Measurements from ENCODE around the gene EIF4G1.

The EIF4G1 gene

GRCh38 chr3:184291738-184292445 is 22.5 kb upstream of the EIF4G1 start:
- WGBS, 2 donors (ENCODE audit: extremely low coverage in 2 of 2, insufficient read length in 2 of 2, insufficient replicate concordance in 1 of 2) = no CpG with 5 or more reads among the region's 21 CpGs
- no peak overlapping the region for H3K4me2 ChIP-seq (ENCODE audit: insufficient read depth, low read length, poor library complexity, severe bottlenecking)

DNA sequence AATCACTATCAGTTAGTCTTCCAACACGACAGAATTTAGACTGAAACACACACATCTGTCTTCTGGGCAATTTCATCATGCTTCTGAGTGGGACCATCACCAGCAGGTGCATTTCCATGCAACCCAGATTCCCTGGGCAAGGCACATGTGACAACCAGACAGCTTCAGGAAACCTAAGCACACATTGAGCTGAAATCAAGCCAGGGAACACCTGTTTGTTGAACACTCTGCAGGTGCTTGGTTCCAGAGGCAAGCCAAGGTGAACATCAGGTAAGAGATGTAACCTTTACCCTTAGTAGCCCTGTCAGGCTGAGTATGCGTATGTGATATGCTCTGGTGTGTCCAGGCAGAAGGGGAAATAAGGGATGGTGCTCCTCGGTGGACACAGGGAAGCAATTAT is 18.6 kb upstream of the EIF4G1 start:
- Histone ChIP-seq H2AFZ (ENCODE audit: low read length) (no peak overlapping the region), H2BK120ac (ENCODE audit: low read depth, low read length) (no peak overlapping the region), H3K4me2 (ENCODE audit: insufficient read depth, low read length, poor library complexity, severe bottlenecking) (no peak overlapping the region), H2BK15ac (ENCODE audit: low read length) (no peak overlapping the region), H2AK5ac (ENCODE audit: low read depth, low read length) (no peak overlapping the region), H3K4me3 (ENCODE audit: low read length in 2 of 2) (no peak overlapping the region), H3K9me3 (replicated peaks in 1 of 2; ENCODE audit: control insufficient read depth in 2 of 2, insufficient read depth in 1 of 2, low read depth in 1 of 2, low read length in 2 of 2) (no peaks in the 10 kb centered on the region), H3K27me3 (ENCODE audit: control insufficient read depth in 3 of 3, insufficient read depth in 3 of 3, low read depth in 1 of 3, low read length in 3 of 3) (peaks cover 0 to 43% (median 0%) of the 10 kb centered on the region in 3 experiments), H3K9ac (ENCODE audit: low read depth, low read length, poor library complexity) (no peak overlapping the region), H3K14ac (ENCODE audit: low read length) (no peak overlapping the region), H2BK5ac (ENCODE audit: low read length) (no peak overlapping the region), H3K18ac (ENCODE audit: low read length) (no peak overlapping the region), H4K91ac (ENCODE audit: low read depth, low read length, poor library complexity) (no peak overlapping the region), H3K23ac (ENCODE audit: low read depth, low read length, poor library complexity) (no peak overlapping the region), H4K8ac (ENCODE audit: low read depth, low read length) (no peak overlapping the region), H3K27ac (replicated peaks; ENCODE audit: low read length) (no peak overlapping the region), H2BK12ac (ENCODE audit: low read length) (no peak overlapping the region), H3K4ac (ENCODE audit: low read length) (no peak overlapping the region), H3K36me3 (replicated peaks in 1 of 2; ENCODE audit: control insufficient read depth in 2 of 2, insufficient read depth in 2 of 2, low read length in 2 of 2) (peaks cover 5 to 9% of the 10 kb centered on the region in 2 donors), H3K79me1 (ENCODE audit: low read depth, low read length) (peaks cover 10% of the 10 kb centered on the region), H3K4me1 (ENCODE audit: control insufficient read depth in 2 of 2, insufficient read depth in 1 of 2, low read depth in 1 of 2, low read length in 2 of 2) (peaks cover 3 to 6% of the 10 kb centered on the region in 2 donors)
- no CpG with 5 or more reads among the region's 3 CpGs for WGBS, 2 donors (ENCODE audit: extremely low coverage in 2 of 2, insufficient read length in 2 of 2, insufficient replicate concordance in 1 of 2)
- no peak for DNase-seq (ENCODE audit: low spot score)

More at GRCh38 chr3:184291738-184292445, 22.5 kb upstream of the EIF4G1 start:
- Histone ChIP-seq H3K9ac (ENCODE audit: low read depth, low read length, poor library complexity) (no peak overlapping the region), H4K8ac (ENCODE audit: low read depth, low read length) (no peak overlapping the region), H3K36me3 (replicated peaks in 1 of 2; ENCODE audit: control insufficient read depth in 2 of 2, insufficient read depth in 2 of 2, low read length in 2 of 2) (no peaks in the 10 kb centered on the region), H2BK120ac (ENCODE audit: low read depth, low read length) (no peak overlapping the region), H3K9me3 (replicated peaks in 1 of 2; ENCODE audit: control insufficient read depth in 2 of 2, insufficient read depth in 1 of 2, low read depth in 1 of 2, low read length in 2 of 2) (no peaks in the 10 kb centered on the region), H2BK12ac (ENCODE audit: low read length) (no peak overlapping the region), H2AFZ (ENCODE audit: low read length) (no peak overlapping the region), H3K4me3 (ENCODE audit: low read length in 2 of 2) (no peak overlapping the region), H3K18ac (ENCODE audit: low read length) (no peak overlapping the region), H2BK15ac (ENCODE audit: low read length) (peak overlapping the region; percentile 26), H2AK5ac (ENCODE audit: low read depth, low read length) (no peak overlapping the region), H3K23ac (ENCODE audit: low read depth, low read length, poor library complexity) (no peak overlapping the region), H3K27me3 (ENCODE audit: control insufficient read depth in 3 of 3, insufficient read depth in 3 of 3, low read depth in 1 of 3, low read length in 3 of 3) (peaks cover 0 to 60% (median 0%) of the 10 kb centered on the region in 3 experiments), H3K14ac (ENCODE audit: low read length) (peak overlapping the region; percentile 38), H3K4me1 (ENCODE audit: control insufficient read depth in 2 of 2, insufficient read depth in 1 of 2, low read depth in 1 of 2, low read length in 2 of 2) (no peaks in the 10 kb centered on the region), H3K27ac (replicated peaks; ENCODE audit: low read length) (no peak overlapping the region), H2BK5ac (ENCODE audit: low read length) (no peak overlapping the region), H3K4ac (ENCODE audit: low read length) (no peak overlapping the region), H3K79me1 (ENCODE audit: low read depth, low read length) (peaks cover 4% of the 10 kb centered on the region), H4K91ac (ENCODE audit: low read depth, low read length, poor library complexity) (no peak overlapping the region)
- DNase-seq (ENCODE audit: low spot score) = no peak

- no peak overlapping the region for H4K91ac ChIP-seq (ENCODE audit: low read depth, low read length, poor library complexity)
- no peak overlapping the region for H2BK120ac ChIP-seq (ENCODE audit: low read depth, low read length)
- H2BK5ac ChIP-seq (ENCODE audit: low read length) = no peak overlapping the region
- H4K8ac ChIP-seq (ENCODE audit: low read depth, low read length) = no peak overlapping the region
- H3K14ac ChIP-seq (ENCODE audit: low read length) = no peak overlapping the region
- H3K27ac ChIP-seq (replicated peaks; ENCODE audit: low read length) = no peak overlapping the region
- H3K36me3 ChIP-seq (replicated peaks in 1 of 2; ENCODE audit: control insufficient read depth in 2 of 2, insufficient read depth in 2 of 2, low read length in 2 of 2) = peaks cover 9 to 17% of the 10 kb centered on the region in 2 donors
- H2BK12ac ChIP-seq (ENCODE audit: low read length) = no peak overlapping the region
- peaks cover 0 to 34% (median 0%) of the 10 kb centered on the region in 3 experiments for H3K27me3 ChIP-seq (ENCODE audit: control insufficient read depth in 3 of 3, insufficient read depth in 3 of 3, low read depth in 1 of 3, low read length in 3 of 3)
- H3K23ac ChIP-seq (ENCODE audit: low read depth, low read length, poor library complexity) = no peak overlapping the region
- H3K9ac ChIP-seq (ENCODE audit: low read depth, low read length, poor library complexity) = no peak overlapping the region
- H3K4ac ChIP-seq (ENCODE audit: low read length) = no peak overlapping the region
- no peak overlapping the region for H3K4me2 ChIP-seq (ENCODE audit: insufficient read depth, low read length, poor library complexity, severe bottlenecking)
- no peaks in the 10 kb centered on the region for H3K9me3 ChIP-seq (replicated peaks in 1 of 2; ENCODE audit: control insufficient read depth in 2 of 2, insufficient read depth in 1 of 2, low read depth in 1 of 2, low read length in 2 of 2)
- WGBS, 2 donors (ENCODE audit: extremely low coverage in 2 of 2, insufficient read length in 2 of 2, insufficient replicate concordance in 1 of 2) = no CpG with 5 or more reads among the region's 7 CpGs
- H3K4me1 ChIP-seq (ENCODE audit: control insufficient read depth in 2 of 2, insufficient read depth in 1 of 2, low read depth in 1 of 2, low read length in 2 of 2) = peaks cover 3 to 6% of the 10 kb centered on the region in 2 donors
- no peak overlapping the region for H3K18ac ChIP-seq (ENCODE audit: low read length)
- no peak overlapping the region for H2AFZ ChIP-seq (ENCODE audit: low read length)
- no peak for DNase-seq (ENCODE audit: low spot score)
- no peak overlapping the region for H2AK5ac ChIP-seq (ENCODE audit: low read depth, low read length)
- no peak overlapping the region for H3K4me3 ChIP-seq (ENCODE audit: low read length in 2 of 2)
- peaks cover 10% of the 10 kb centered on the region for H3K79me1 ChIP-seq (ENCODE audit: low read depth, low read length)
- H2BK15ac ChIP-seq (ENCODE audit: low read length) = no peak overlapping the region
Measured at GRCh38 chr3:184296616-184297015, 17.8 kb upstream of the EIF4G1 start.

DNA sequence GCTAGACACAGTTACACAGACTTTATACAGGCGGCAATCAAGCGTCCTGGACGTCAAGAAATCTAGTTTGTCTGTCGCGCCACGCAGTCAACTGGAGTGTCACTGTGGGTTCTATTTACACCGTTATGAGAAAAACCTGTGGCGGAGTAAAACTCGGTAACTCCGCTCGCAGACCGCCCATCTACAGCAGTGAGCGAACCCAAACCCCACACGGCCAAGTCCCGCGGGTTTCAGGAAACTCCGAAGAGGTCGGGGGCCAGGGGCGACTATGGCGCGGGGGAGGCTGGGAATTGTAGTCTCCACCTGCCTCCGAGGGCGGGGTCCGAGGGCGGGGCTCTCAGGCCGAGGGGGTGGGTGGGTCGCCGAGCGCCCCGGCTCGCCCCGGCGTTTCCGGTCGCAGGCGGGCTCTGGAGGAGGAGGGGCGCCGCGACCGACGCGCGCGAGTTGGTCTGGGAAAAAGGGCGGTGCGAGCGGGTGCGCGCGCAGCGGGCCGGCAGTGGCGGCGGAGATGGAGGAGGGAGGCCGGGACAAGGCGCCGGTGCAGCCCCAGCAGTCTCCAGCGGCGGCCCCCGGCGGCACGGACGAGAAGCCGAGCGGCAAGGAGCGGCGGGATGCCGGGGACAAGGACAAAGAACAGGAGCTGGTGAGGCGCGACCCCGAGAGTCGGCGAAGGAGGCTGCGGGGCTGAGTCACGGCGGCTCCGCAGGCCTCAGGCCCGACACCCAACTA is 15.5 kb upstream of the EIF4G1 start, which contains the start of gene PSMD2:
TSS of gene PSMD2 (plus strand) at position 483 of the 729 bp plus-strand sequence. CDS start at position 509, 26 bp downstream.
- H3K23ac ChIP-seq (ENCODE audit: low read depth, low read length, poor library complexity) = peak within 1 kb of the TSS; percentile 92
- H3K9ac ChIP-seq (ENCODE audit: low read depth, low read length, poor library complexity) = peak within 1 kb of the TSS; percentile 96
- peak within 1 kb of the TSS; percentile 96 for H2AFZ ChIP-seq (ENCODE audit: low read length)
- H3K79me1 ChIP-seq (ENCODE audit: low read depth, low read length) = peaks cover 6% of the 10 kb centered on the region
- H3K9me3 ChIP-seq (replicated peaks in 1 of 2; ENCODE audit: control insufficient read depth in 2 of 2, insufficient read depth in 1 of 2, low read depth in 1 of 2, low read length in 2 of 2) = no peaks in the 10 kb centered on the region
- H3K27me3 ChIP-seq (ENCODE audit: control insufficient read depth in 3 of 3, insufficient read depth in 3 of 3, low read depth in 1 of 3, low read length in 3 of 3) = peaks cover 0 to 11% (median 0%) of the 10 kb centered on the region in 3 experiments
- peaks cover 31 to 40% of the 10 kb centered on the region in 2 donors for H3K36me3 ChIP-seq (replicated peaks in 1 of 2; ENCODE audit: control insufficient read depth in 2 of 2, insufficient read depth in 2 of 2, low read length in 2 of 2)
- H2BK12ac ChIP-seq (ENCODE audit: low read length) = peak within 1 kb of the TSS; percentile 61
- peak within 1 kb of the TSS; percentile 57 for H3K14ac ChIP-seq (ENCODE audit: low read length)
- peak within 1 kb of the TSS; percentile 86 to 94 for H3K4me3 ChIP-seq (ENCODE audit: low read length in 2 of 2)
- DNase-seq (ENCODE audit: low spot score) = peak; percentile 96
- no peak within 1 kb of the TSS for H2BK120ac ChIP-seq (ENCODE audit: low read depth, low read length)
- H2BK15ac ChIP-seq (ENCODE audit: low read length) = no peak within 1 kb of the TSS
- peak within 1 kb of the TSS; percentile 35 for H2BK5ac ChIP-seq (ENCODE audit: low read length)
- H3K4me2 ChIP-seq (ENCODE audit: insufficient read depth, low read length, poor library complexity, severe bottlenecking) = peak within 1 kb of the TSS; percentile 78
- WGBS, 2 donors (ENCODE audit: extremely low coverage in 2 of 2, insufficient read length in 2 of 2, insufficient replicate concordance in 1 of 2) = no CpG with 5 or more reads among the region's 78 CpGs
- H4K91ac ChIP-seq (ENCODE audit: low read depth, low read length, poor library complexity) = no peak within 1 kb of the TSS
- no peak within 1 kb of the TSS for H3K4ac ChIP-seq (ENCODE audit: low read length)
- peak within 1 kb of the TSS; percentile 78 for H2AK5ac ChIP-seq (ENCODE audit: low read depth, low read length)
- peak within 1 kb of the TSS; percentile 84 for H3K18ac ChIP-seq (ENCODE audit: low read length)
- peaks cover 3 to 6% of the 10 kb centered on the region in 2 donors for H3K4me1 ChIP-seq (ENCODE audit: control insufficient read depth in 2 of 2, insufficient read depth in 1 of 2, low read depth in 1 of 2, low read length in 2 of 2)
- peak within 1 kb of the TSS; percentile 18 for H3K27ac ChIP-seq (replicated peaks; ENCODE audit: low read length)
- no peak within 1 kb of the TSS for H4K8ac ChIP-seq (ENCODE audit: low read depth, low read length)
